HG03469 (cell line): ENCODE results near the gene DNM1.
"Not testable (repeated sequence)": the region's sequence is repeated elsewhere in the genome, so short reads cannot be mapped to it uniquely, and the experiment has no call there.

Experiments
- ATAC-seq: cut with Tn5 transposase; IDR thresholded peaks from one replicate; pipeline ENCODE4 v1.9.1; 2021; ENCODE audit warnings: mild to moderate bottlenecking, moderate library complexity, moderate number of reproducible peaks; ENCODE audit not compliant: unreplicated experiment

The DNM1 gene

GRCh38 chr9:128222880-128223670, 19.9 kb downstream of the DNM1 start:
- no peak for ATAC-seq

- ATAC-seq, result no peak
Measured at GRCh38 chr9:128224877-128225276, 21.7 kb downstream of the DNM1 start.

GRCh38 chr9:128225770-128226411, 22.7 kb downstream of the DNM1 start:
- ATAC-seq, result no peak

- ATAC-seq, result no peak
Measured at GRCh38 chr9:128226412-128226801, 23.2 kb downstream of the DNM1 start.

- not testable (repeated sequence) for ATAC-seq
Measured at GRCh38 chr9:128230897-128231296, 27.7 kb downstream of the DNM1 start.

- no peak for ATAC-seq
Measured at GRCh38 chr9:128231638-128232527, 28.7 kb downstream of the DNM1 start.

GRCh38 chr9:128232528-128233428, 29.6 kb downstream of the DNM1 start:
- no peak for ATAC-seq

- no peak for ATAC-seq
Measured at GRCh38 chr9:128233817-128234406, 30.7 kb downstream of the DNM1 start.

- ATAC-seq, result no peak
Measured at GRCh38 chr9:128242124-128242523, 38.9 kb downstream of the DNM1 start.

- no peak for ATAC-seq
Measured at GRCh38 chr9:128242828-128243214, 39.6 kb downstream of the DNM1 start.

- ATAC-seq, result no peak
Measured at GRCh38 chr9:128243215-128244018, 40.2 kb downstream of the DNM1 start.

GRCh38 chr9:128244091-128244836, 41.1 kb downstream of the DNM1 start:
- ATAC-seq, result no peak

- no peak for ATAC-seq
Measured at GRCh38 chr9:128244837-128245231, 41.7 kb downstream of the DNM1 start.

- ATAC-seq, result no peak
Measured at GRCh38 chr9:128245421-128246151, 42.4 kb downstream of the DNM1 start.

GRCh38 chr9:128246471-128246870, 43.3 kb downstream of the DNM1 start:
- no peak for ATAC-seq

- no peak for ATAC-seq
Measured at GRCh38 chr9:128247226-128247803, 44.1 kb downstream of the DNM1 start.

GRCh38 chr9:128249558-128249907, 46.4 kb downstream of the DNM1 start:
- ATAC-seq, result no peak
